ENCODE measurements around the gene NT5C1B.
"Not testable (repeated sequence)": the region's sequence is repeated elsewhere in the genome, so short reads cannot be mapped to it uniquely, and the experiment has no call there.

Gene NT5C1B

GRCh38 chr2:18589354-18589753, at the start of gene NT5C1B:
Gene NT5C1B, minus strand, starts transcription at chr2:18589569. Its CDS starts 101 bp downstream, at chr2:18589468.
- no peak for DNase-seq (ENCODE audit: low read depth)

GRCh38 chr2:18637196-18637595, 47.8 kb upstream of the NT5C1B start:
- DNase-seq (ENCODE audit: low read depth) = no peak

- not testable (repeated sequence) for DNase-seq (ENCODE audit: low read depth)
These were observed 43.3 kb upstream of the NT5C1B start for GRCh38 chr2:18632699-18633098.

GRCh38 chr2:18630941-18631340, 41.6 kb upstream of the NT5C1B start:
- no peak for DNase-seq (ENCODE audit: low read depth)

- no peak for DNase-seq (ENCODE audit: low read depth)
These were observed 41.2 kb upstream of the NT5C1B start for GRCh38 chr2:18630541-18630940.

- no peak for DNase-seq (ENCODE audit: low read depth)
These were observed 40.7 kb upstream of the NT5C1B start for GRCh38 chr2:18630101-18630500.

- DNase-seq (ENCODE audit: low read depth) = no peak
These were observed 37.7 kb upstream of the NT5C1B start for GRCh38 chr2:18626958-18627650.

- DNase-seq (ENCODE audit: low read depth) = peak; percentile 76
These were observed 36.9 kb upstream of the NT5C1B start for GRCh38 chr2:18626256-18626668.

GRCh38 chr2:18625563-18625962, 36.2 kb upstream of the NT5C1B start:
- no peak for DNase-seq (ENCODE audit: low read depth)

- DNase-seq (ENCODE audit: low read depth) = no peak
These were observed 34.4 kb upstream of the NT5C1B start for GRCh38 chr2:18623782-18624181.

GRCh38 chr2:18620867-18621632, 31.7 kb upstream of the NT5C1B start:
- DNase-seq (ENCODE audit: low read depth) = no peak

- DNase-seq (ENCODE audit: low read depth) = no peak
These were observed 29.7 kb upstream of the NT5C1B start for GRCh38 chr2:18619091-18619490.

- no peak for DNase-seq (ENCODE audit: low read depth)
These were observed 24.7 kb upstream of the NT5C1B start for GRCh38 chr2:18614041-18614440.

- DNase-seq (ENCODE audit: low read depth) = no peak
These were observed 22.8 kb upstream of the NT5C1B start for GRCh38 chr2:18612133-18612532.

- no peak for DNase-seq (ENCODE audit: low read depth)
These were observed 22.2 kb upstream of the NT5C1B start for GRCh38 chr2:18611604-18612003.

GRCh38 chr2:18611184-18611583, 21.8 kb upstream of the NT5C1B start:
- DNase-seq (ENCODE audit: low read depth) = no peak

- no peak for DNase-seq (ENCODE audit: low read depth)
These were observed 21.3 kb upstream of the NT5C1B start for GRCh38 chr2:18610651-18611050.

- no peak for DNase-seq (ENCODE audit: low read depth)
These were observed 20.7 kb upstream of the NT5C1B start for GRCh38 chr2:18610090-18610489.

- DNase-seq (ENCODE audit: low read depth) = no peak
These were observed 15.7 kb upstream of the NT5C1B start for GRCh38 chr2:18605115-18605514.

GRCh38 chr2:18604531-18604885, 15.1 kb upstream of the NT5C1B start:
- DNase-seq (ENCODE audit: low read depth) = no peak

GRCh38 chr2:18603854-18604530, 14.6 kb upstream of the NT5C1B start:
- no peak for DNase-seq (ENCODE audit: low read depth)

- DNase-seq (ENCODE audit: low read depth) = no peak
These were observed 12.9 kb upstream of the NT5C1B start for GRCh38 chr2:18602298-18602697.

GRCh38 chr2:18600255-18600613, 10.9 kb upstream of the NT5C1B start:
- DNase-seq (ENCODE audit: low read depth) = no peak
